GM21529 (cell line): Measurements from ENCODE around the gene CLCNKB.
"Not testable (repeated sequence)": the region's sequence is repeated elsewhere in the genome, so short reads cannot be mapped to it uniquely, and the experiment has no call there.

Source experiments
- ATAC-seq: cut with Tn5 transposase; IDR thresholded peaks from one replicate; pipeline ENCODE4 v1.9.1; 2021; ENCODE audit not compliant: unreplicated experiment

Gene CLCNKB

GRCh38 chr1:16043521-16043920 is at the start of gene CLCNKB:
Gene CLCNKB (plus strand): TSS chr1:16043782. CDS start chr1:16044493, 711 bp downstream.
- ATAC-seq, result no peak

- no peak for ATAC-seq
These were observed 49.5 kb upstream of the CLCNKB start for GRCh38 chr1:15994081-15994480.

GRCh38 chr1:15994590-15995351 is 48.8 kb upstream of the CLCNKB start:
- no peak for ATAC-seq

- ATAC-seq, result no peak
These were observed 46.5 kb upstream of the CLCNKB start for GRCh38 chr1:15997076-15997585.

- ATAC-seq, result no peak
These were observed 45.8 kb upstream of the CLCNKB start for GRCh38 chr1:15997637-15998280.

- ATAC-seq, result no peak
These were observed 44.7 kb upstream of the CLCNKB start for GRCh38 chr1:15998929-15999328.

- not testable (repeated sequence) for ATAC-seq
These were observed 42.3 kb upstream of the CLCNKB start for GRCh38 chr1:16001274-16001673.

- ATAC-seq, result no peak
These were observed 38.0 kb upstream of the CLCNKB start for GRCh38 chr1:16005597-16005996.

GRCh38 chr1:16006010-16006409 is 37.6 kb upstream of the CLCNKB start:
- no peak for ATAC-seq

GRCh38 chr1:16006552-16007485 is 36.8 kb upstream of the CLCNKB start:
- ATAC-seq, result no peak

- no peak for ATAC-seq
These were observed 35.8 kb upstream of the CLCNKB start for GRCh38 chr1:16007671-16008341.

- ATAC-seq, result no peak
These were observed 34.5 kb upstream of the CLCNKB start for GRCh38 chr1:16009030-16009460.

- no peak for ATAC-seq
These were observed 33.9 kb upstream of the CLCNKB start for GRCh38 chr1:16009678-16010077.

GRCh38 chr1:16010837-16011236 is 32.7 kb upstream of the CLCNKB start:
- no peak for ATAC-seq

GRCh38 chr1:16011936-16012589 is 31.5 kb upstream of the CLCNKB start:
- ATAC-seq, result no peak

GRCh38 chr1:16012590-16013219 is 30.9 kb upstream of the CLCNKB start:
- no peak for ATAC-seq

- no peak for ATAC-seq
These were observed 30.2 kb upstream of the CLCNKB start for GRCh38 chr1:16013220-16013907.

GRCh38 chr1:16013908-16014258 is 29.7 kb upstream of the CLCNKB start:
- no peak for ATAC-seq
